HG03280 (cell line): ENCODE data around the gene CFAP65.

Experiments
- ATAC-seq: cut with Tn5 transposase; IDR thresholded peaks from one replicate; pipeline ENCODE4 v1.9.1; 2021; ENCODE audit warnings: mild to moderate bottlenecking, moderate library complexity; ENCODE audit not compliant: unreplicated experiment

CFAP65 gene

DNA sequence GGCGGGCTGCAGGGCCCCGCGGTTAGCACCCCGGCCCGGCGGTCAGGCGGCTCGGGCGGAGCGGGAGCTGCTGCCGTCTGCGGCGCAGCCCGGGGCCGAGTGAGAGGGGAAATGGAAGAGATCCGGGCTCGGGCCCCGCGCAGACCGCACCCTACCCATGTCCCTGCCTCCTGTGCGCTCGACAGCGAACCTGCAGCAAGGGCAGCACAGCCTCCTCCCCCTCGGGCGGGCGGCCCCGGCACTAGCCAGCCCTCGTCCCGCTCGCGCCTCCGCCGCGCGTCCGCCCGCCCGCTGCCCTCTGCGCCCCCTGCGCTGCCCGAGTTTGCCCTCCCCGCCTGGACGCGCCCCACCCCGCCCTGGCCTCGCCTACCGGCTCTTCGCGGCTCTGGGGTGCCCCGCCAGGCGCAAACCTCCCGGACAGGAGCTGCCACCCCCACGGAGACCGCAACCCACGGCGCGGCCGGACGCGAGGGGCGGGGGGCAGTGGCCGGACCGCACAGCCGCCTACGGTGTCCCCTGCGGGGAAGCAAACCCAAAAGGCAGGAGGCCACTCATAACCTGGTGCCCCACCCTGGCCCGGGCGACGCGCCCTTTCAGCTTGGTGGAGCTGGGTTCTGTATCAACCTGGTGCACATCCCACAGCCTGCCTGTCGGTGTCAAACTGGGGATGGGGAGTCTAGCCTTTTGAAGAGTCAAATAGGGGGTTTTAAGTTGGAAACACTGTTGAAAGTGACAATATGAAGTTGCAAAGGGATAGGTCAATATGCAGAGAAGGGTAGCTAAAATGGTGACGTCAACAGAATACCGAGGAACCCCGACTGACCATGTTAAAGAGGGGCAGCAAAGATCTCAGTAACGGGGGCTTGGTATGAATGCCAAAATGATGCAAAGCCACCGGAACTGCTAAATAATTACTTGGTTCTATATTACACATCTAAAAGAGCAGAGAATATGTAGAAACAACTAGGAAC, 19.8 kb upstream of the CFAP65 start, which contains the start of gene IHH:
IHH (minus strand) TSS at position 101 of the 971 bp plus-strand sequence. CDS start 454 bp downstream, outside the sequence.
- ATAC-seq = no peak

DNA sequence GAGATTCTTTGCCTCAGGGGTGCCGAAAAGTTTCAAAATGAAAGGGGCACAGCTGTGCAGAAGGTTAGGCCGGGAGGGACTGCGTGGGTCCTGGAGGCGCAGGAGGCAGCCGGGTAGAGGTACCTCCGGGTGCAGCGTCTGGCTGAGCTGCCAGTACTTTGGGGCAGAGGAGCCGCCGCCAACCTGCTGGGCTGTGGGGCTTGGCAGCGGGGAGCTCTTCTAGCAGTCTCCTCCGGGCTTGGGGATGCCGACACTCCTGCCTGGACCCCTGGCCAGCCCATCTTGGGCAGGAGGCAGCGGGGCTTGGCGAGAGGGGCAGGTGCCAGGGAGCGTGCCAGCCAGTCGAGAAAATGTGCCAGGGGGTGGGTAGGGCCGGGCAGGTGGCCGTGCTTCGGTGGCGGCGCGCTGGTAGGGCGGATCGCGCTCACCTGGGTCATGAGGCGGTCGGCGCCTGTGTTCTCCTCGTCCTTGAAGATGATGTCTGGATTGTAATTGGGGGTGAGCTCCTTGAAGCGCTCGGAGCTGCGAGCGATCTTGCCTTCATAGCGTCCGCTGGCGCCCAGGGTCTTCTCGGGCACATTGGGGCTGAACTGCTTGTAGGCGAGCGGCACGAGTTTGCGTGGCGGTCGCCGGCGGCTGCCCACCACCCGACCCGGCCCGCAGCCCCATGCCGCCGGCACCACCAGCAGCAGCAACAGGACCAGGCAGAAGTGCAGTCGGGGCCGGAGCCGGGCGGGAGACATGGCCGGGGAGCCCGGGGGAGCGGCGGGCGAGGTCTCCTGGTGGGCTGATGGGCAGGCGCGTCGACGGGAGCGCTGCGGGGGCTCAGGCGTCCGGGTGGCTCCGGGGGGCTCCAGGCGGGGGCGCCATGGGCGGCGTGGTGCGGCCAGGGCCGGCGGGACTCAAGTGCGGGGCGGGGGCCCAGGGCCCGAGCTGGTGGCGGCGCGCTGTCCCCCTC, 18.7 kb upstream of the CFAP65 start:
- no peak for ATAC-seq

DNA sequence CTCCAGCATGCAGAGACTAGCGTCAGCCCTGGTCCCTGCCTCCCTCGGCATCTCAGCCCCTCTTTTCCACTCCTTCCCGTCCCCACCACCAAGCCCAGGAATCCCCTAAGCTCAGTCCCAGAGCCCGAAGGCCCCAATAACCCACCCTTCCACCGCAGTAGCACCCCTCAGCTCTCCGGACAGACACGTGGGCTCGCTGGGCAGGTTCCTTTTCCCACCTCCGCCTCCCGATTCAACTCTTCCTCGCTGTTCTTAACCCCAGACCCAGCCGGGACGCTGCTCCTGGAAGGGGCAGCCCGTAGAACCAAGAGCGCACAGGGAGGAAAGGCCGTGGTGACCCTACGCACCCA, 18.0 kb upstream of the CFAP65 start:
- ATAC-seq = no peak

DNA sequence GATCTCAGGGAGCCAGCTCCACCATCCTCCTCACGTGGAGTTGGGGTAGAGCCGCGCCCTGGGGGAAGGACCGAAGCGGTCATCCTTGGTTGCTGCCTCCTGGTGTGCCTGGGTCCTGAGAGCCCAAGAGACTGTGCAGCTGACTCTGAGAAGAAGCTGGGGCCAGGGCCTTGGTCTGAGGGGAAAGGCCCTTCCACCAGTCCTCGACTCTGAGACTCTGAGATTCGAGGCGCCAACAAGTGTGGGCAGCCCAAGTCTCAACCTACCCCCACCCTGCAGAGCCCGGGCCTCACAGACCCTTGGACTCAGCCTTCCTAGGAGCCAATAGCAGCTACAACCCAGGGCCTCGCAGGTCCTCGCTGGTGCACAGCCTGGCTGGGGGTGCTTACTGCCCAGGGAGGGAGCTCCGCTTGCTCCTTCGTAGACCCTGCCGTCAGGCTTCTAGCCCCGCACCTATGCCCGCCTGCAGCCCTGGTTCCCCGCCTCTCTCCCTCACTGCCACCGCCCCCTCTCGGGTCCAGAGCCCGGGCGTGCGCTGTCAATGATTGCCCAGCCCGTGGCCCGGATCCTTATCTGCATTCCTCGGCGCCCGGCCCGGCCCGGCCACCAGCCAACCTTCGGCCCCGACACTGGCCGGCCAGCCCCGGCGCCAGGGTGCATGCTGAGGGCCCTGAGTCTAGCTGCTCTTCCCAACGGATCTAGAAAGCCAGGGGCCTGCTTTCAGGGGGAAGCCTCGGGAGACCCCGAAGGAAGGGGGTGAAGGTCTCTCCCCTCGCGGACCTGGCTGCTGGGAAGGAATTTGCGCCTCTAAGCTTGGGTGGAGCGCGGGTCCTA, 17.4 kb upstream of the CFAP65 start:
- no peak for ATAC-seq

DNA sequence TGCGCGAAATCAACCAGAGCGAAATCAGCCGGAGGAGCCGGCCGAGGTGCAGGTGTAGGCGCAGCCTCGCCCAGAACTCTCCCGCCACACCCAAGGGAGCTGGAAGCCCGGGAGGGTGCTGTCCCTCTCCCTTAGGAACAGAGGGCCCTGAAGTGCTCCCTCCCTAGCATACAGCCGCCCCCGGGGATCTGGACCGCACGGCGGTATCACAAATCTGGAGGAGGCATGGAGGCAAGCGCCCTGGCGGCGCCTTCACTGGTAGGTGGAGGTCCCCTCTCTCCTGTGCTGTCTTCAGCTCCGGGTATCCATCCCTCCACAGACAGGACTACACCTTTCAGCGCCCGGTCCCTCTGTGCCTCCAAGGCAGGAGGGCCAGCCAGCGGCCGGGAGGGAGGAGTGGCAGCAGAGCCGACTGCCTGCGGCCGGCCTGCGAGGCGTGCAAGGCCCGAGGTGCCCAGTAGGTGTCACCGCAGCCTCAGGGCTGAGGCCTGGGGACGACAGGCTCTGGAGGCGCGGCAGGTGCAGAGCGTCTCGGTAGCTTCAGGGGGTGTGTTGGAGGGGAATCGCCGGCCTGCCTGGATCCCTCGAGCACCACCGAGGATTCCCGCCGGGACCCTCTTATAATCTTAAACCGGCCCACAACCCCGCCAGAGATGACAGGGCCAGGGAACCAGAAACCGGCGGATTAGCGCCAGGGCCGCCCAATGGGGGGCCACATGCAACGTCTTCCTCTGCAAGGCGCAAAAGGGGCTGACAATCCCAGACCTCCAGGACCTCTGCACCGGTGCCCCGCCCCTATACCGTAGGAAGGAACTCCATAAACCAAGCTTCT, 16.6 kb upstream of the CFAP65 start:
- peak; percentile 89 for ATAC-seq

DNA sequence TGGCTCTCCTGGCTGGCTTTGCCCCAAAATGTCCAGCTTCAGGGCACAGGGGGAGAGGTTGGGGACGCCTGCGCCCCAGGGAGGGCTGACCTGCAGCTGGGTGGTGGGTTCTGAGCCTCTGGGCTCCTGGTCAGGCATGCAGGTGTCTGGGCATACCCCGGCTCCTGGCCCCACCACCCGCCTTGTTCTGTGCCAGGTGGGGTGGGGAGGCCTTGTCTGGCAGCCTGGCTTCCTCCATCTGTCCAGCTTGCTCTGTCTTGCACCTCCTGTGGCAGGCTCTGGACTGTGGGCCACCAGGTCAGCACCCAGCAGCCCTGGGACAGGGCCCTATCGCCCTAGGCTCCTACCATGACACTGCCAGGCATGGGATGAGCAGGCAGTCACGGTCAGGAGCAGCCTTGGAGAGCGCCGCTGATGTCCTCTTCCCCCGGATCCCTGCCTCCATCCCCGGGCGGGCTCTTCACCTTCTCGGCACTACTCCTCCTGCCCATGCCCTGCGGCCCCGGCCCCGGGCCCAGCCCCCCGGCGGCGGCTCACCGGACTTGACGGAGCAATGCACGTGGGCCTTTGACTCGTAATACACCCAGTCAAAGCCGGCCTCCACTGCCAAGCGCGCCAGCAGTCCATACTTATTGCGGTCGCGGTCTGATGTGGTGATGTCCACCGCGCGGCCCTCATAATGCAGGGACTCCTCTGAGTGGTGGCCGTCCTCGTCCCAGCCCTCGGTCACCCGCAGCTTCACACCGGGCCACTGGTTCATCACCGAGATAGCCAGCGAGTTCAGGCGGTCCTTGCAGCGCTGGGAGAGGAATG, 15.8 kb upstream of the CFAP65 start:
- ATAC-seq = no peak

DNA sequence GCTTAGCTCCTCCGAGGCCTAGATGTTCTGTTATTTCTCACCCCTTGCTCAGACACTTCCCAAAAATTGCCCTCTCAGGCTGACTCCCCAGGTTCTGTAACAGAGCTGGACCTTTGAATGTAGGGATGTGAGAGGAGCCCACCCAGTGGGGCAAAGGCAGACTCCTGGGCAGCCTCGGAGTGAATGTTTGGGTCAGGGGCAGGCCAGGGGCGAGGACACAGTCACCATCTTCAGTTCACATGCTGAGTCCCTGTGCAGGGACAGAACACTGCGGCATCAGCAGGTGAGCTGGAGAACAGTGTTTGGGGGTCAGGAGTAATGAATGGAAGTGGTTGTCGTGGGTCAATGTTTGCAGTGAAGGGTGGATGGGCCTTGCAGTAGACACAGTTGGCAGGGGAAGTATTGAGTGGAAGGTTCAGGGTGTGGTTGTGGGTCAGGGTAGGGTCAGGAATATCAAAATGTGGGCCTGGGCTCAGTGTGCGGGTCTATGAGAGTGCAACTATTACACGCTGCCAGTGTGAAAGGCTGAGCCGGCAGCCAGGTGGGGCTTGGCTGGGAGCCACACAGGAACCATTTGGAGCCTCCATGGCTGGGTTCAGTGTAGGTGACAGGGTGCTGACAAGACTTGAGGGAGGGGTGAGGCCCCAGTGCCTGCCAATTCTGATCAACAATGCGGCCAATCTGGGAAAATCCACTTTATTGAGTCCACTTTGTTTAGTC, 15.0 kb upstream of the CFAP65 start:
- ATAC-seq = no peak

DNA sequence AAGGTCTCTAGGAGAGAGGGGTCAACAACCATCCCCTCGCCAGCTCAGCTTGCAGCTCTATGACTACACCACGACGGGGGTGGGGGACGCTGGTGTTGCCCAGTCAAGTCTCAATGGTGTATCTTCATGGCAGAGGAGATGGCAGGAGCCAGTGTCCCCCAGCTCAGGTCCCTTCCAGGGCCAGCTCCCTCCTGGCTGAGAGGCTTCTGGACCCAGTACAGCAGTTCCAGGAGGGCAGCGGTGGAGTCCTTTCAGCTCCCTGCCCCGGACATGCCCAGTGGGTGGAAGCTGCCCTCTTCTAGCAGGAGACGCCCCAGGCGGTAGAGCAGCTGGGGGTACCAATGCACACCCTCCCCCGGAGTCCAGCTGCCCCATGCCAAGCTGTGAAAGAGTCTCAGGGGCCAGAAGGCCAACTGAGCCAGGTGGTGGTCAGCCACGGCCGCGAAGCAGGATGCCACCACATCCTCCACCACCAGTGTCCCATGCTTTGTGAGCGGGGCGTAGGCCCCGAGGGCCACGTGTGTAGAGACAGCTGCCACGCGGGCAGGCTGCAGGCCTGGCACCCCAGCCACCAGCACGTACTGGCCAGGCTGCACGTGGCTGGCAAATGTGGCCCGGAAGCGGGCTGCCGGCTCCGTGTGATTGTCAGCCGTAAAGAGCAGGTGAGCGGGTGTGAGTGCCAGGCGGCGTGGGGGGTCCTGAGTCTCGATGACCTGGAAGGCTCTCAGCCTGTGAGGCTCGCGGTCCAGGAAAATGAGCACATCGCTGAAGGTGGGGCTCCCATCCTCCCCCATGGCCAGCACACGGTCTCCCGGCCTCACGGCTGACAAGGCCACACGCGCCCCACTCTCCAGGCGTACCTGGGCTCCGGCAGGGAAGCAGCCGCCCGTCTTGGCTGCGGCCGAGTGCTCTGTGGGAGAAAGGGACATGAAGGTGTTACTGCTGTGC, 13.9 kb upstream of the CFAP65 start:
- no peak for ATAC-seq

DNA sequence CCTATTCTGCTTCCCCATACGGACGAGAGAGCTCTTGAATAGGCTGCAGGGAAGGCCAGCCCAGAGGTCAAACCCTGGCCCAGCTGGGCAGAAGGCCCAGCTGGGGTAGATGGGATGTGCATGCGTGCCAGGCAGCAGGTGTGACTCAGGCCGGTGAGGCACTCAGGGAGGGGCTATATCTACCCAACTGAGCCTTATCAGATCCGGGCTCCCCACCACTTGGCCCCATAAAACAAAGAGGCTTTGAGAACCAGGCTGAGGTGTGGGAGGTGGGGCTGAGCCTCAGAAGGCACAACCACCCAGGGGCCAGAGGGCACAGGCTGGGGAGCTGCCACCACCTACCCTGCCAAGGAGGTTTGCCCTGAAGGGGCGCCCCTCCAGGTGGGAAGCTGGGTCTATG, 8.0 kb upstream of the CFAP65 start:
- no peak for ATAC-seq

DNA sequence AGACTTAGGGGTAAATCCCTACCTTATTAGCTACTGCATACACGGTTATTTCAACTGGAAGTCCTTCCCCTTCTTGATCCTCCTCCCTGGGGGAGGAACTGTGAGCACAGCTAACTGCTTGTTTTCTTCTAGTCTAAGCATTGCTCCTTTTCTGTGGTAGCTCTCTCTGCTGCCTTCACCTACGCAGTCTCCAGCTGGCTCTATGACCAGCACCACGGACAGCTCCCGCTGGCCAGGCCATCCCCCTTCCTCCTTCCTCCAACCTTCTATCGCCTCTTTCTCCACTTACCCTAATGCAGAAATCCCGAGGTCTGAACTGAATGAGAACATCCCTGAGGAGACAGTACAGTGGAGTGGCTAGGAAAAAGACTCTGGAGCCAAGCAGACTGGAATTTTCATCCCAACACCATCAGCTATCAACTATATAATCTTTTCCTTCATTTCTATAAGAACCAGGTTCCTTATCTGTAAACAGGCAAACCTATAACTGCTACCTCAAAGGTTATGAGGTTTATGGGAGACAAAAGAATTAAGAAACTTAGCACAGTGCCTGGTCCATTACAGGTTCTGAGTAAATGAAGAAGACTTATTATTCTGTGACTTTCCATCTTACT, 4.7 kb upstream of the CFAP65 start:
- ATAC-seq = no peak

DNA sequence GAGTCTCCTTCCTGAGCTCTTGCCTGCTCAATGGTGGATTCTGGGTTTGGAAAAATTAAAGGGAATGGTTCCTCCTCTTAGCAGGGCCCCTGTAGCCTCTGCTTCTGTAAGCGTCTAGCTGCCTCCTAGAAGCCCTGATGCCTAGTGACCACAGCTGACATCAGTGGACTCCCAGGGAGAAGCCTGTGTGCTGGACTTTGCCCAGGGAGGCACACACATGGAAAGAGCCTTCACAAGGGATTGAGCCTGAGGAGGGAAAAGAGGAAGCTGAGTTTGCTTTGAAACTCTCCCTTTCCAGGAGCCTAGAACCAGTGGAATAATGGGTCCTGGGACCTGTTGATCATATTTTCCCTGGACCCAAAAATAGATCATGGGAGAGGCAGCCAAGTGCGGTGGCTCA, 1.4 kb upstream of the CFAP65 start:
- ATAC-seq = no peak

DNA sequence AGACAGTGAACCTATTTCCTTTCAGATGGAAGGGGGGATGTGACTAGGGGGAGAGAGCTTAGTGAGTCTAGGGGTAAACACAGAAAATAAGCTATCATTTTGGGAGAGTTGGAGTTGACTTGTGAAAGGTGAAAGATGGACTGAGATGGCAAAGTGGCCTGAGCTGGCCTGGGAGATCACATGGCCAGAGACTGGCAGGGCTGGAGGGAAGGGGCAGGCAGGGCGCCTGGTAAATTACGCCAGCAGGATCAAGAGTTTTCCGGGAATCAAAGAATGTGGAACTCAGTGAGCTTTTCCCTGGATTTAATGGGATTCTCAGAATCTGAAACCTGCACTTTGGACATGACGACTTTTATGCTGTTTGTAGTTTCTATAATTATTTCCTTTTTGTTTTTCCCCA, 841 bp upstream of the CFAP65 start:
- no peak for ATAC-seq

DNA sequence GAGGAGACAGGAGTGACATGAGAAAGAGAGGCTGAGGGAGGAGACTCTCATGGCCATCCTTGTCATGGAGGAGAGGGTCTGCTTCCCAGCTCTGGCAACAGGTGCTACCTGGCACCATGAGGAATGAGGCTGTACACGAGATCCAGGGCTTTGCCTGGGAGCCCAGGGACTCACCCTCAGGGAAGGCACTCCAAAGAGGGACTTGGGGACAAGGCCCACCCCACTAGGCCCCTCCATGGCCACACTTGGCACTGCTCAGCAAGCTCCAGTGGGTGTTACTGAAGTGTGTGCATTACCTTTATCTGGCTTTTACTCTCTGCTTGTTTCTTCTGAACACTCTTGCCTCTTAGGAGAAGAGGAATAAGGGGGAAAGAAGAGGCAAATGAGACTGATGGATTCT, 2.7 kb downstream of the CFAP65 start:
- no peak for ATAC-seq

DNA sequence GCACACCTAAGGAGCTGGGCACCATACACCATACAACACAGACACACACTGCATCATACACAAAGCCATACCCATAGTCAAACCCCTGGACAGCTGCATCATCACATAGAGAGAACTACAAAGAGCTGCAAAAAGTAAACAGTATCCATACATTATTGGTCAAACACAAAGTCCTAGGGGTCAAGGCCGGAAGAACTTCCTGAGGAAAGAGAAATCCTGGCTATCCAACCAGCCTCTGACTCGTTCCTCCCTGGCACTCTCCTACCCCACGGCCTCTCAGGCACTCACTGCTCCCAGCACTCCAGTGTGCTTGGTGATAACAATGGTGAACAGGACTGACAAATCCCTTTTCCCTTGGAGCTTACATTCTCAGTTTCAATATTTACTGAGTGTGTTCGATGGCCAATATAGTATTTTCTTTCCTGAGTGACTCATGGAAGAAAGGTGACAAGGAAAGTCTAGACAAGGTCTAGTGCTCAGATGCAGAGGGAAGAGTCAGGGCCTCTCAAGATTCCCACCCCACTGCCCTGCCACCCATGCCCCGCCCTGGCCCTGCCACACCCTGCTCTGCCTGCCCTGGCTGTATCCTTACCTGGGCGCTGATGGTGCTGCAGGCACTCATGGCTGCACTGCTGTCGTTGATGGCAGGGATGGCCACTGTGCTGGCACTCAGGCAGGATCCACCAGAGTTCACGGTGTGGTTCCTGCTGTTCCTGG, 3.4 kb downstream of the CFAP65 start:
- ATAC-seq = no peak

DNA sequence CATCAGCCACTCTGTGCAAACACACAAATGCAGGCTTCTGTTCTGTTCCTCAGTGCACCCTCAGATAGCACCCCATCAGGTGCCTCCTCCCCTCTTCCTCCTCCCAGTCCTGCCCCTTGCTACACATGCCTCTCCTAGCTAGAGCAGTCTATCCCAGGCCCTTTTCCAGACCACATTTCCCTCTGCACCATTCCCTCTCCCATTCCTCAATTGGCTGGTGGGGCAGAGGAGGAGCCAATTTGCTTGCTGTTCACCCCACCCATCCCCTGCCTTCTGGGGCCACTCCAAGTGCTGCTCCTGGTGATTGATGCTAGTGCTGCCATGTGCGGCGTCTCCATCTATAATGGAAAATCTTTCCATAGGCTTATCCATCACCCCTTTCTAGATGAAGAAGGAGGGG, 5.4 kb downstream of the CFAP65 start:
- no peak for ATAC-seq

DNA sequence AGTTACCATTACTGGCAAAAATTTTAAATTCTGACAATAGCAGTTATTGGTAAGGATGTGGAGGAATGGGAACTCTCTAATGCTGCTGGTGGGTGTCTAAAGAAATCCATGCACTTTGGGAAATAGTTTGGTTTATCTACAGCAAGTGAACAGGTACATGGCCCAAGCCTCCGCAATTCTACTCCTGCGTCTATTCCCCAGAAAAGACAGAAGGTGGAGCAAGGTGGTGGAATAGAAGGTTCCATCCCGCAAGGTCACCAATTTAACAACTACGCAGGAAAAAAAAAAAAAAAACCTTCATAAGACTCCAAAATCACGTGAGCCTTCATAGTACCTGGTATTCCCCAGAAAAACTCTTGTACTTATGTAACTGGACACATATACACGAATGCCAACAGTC, 6.5 kb downstream of the CFAP65 start:
- no peak for ATAC-seq
